Fibroblast of villous mesenchyme (primary cell): Measurements from ENCODE around the gene PARVG. TPM values are rescaled to one million over a fixed set of nuclear protein-coding genes. Genes with fewer than 3 reads are reported as not detected.

Experiments used
- DNase-seq: peaks from one replicate; pipeline ENCODE4 v3.0.0-alpha.2; 2010; ENCODE audit warnings: low read depth
- H3K4me3 ChIP-seq: 2 replicates; pipeline ENCODE4 v1.5.1; 2011; ENCODE audit warnings: low read depth, mild to moderate bottlenecking, low read length
- CTCF ChIP-seq: IDR thresholded peaks from 2 replicates; pipeline ENCODE4 v1.5.1; 2012; ENCODE audit warnings: low read depth, mild to moderate bottlenecking, low read length; ENCODE audit not compliant: insufficient read depth
- total RNA-seq: library from RNA; depleted of rRNA; stranded (reverse); fragments of >200 nt; gene quantifications from 2 replicates; pipeline ENCODE4 v1.2.3, GENCODE V29; 2012

The PARVG gene
- total RNA-seq, 1 donor: not detected

DNA sequence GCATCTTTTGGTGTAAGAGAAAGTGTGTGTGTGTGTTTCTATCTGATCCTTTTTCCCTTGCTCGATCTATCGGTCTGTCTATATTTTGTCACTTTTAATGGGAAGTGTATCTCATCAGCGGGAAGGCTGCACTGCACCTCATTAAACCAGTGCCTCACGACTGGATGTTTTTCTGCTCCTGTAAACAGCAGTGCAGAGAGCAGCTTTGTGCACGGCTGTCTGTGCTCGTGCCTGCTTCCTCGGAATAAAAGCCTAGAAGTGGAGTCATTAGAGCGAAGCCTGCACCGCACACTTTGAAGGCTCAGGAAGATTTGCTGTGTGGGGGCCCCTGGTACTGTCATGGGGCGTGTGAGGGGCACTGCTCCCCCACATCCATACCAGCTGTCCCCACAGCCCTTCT, 27.0 kb upstream of the PARVG start:
- H3K4me3 ChIP-seq: no peak overlapping the region
- TF ChIP-seq CTCF: no peak
- DNase-seq: no peak

- no peak overlapping the region for H3K4me3 ChIP-seq
- DNase-seq: peak; percentile 14
- no peak for TF ChIP-seq CTCF
These were observed 26.2 kb upstream of the PARVG start for GRCh38 chr22:44154436-44154942.

- no peak overlapping the region for H3K4me3 ChIP-seq
- DNase-seq: no peak
- no peak for TF ChIP-seq CTCF
These were observed 25.6 kb upstream of the PARVG start for GRCh38 chr22:44155115-44155514.

- no peak for DNase-seq
- H3K4me3 ChIP-seq: no peak overlapping the region
- no peak for TF ChIP-seq CTCF
These were observed 22.7 kb upstream of the PARVG start for GRCh38 chr22:44157916-44158618.

- no peak overlapping the region for H3K4me3 ChIP-seq
- no peak for TF ChIP-seq CTCF
- no peak for DNase-seq
These were observed 21.9 kb upstream of the PARVG start for GRCh38 chr22:44158816-44159215.

GRCh38 chr22:44159221-44159620, 21.5 kb upstream of the PARVG start:
- DNase-seq: no peak
- no peak for TF ChIP-seq CTCF
- H3K4me3 ChIP-seq: no peak overlapping the region

GRCh38 chr22:44159811-44160210, 20.9 kb upstream of the PARVG start:
- TF ChIP-seq CTCF: no peak
- H3K4me3 ChIP-seq: no peak overlapping the region
- DNase-seq: no peak
